HG02943 (cell line): ENCODE results near the gene SRGAP1.
"Not testable (repeated sequence)": the region's sequence is repeated elsewhere in the genome, so short reads cannot be mapped to it uniquely, and the experiment has no call there.

Source experiments
- ATAC-seq: cut with Tn5 transposase; IDR thresholded peaks from one replicate; pipeline ENCODE4 v1.9.1; 2021; ENCODE audit warnings: mild to moderate bottlenecking, low read depth, moderate library complexity; ENCODE audit not compliant: unreplicated experiment

SRGAP1 gene

GRCh38 chr12:64070454-64070853, 226.0 kb downstream of the SRGAP1 start:
- ATAC-seq, result no peak

DNA sequence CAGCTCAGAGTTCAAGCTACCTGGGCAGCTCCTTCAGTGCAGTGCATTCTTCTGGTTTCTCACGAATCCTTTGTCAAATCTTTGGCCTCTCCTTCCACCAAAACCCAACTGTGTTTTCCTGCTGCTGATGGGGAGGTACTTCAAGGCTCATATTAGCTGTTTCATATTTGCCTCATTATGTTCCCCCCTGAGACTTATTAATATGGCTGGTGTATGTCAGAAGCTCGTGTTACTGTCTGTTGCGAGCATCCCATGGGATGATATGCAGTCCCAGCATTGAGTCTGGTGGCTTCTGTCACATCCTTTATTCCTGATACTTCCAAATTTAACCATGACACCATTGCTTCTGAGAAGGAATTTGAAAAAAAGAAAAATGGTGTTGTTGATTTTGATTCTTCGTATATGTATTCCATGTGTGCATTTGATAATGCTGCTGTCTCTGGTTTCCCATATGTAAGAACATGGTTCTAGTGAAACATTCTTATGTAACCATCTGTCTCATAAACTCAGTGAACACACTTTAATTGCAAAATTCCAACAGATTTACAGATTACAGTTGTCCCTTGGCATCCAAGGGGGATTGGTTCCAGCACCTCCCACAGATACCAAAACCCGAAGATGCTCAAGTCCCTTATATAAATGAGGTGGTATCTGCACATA, 228.5 kb downstream of the SRGAP1 start:
- ATAC-seq, result no peak

- ATAC-seq, result not testable (repeated sequence)
Measured at GRCh38 chr12:64076565-64076964, 232.1 kb downstream of the SRGAP1 start.

- ATAC-seq, result no peak
Measured at GRCh38 chr12:64077922-64078321, 233.4 kb downstream of the SRGAP1 start.

- ATAC-seq, result no peak
Measured at GRCh38 chr12:64080319-64081007, 236.0 kb downstream of the SRGAP1 start.

DNA sequence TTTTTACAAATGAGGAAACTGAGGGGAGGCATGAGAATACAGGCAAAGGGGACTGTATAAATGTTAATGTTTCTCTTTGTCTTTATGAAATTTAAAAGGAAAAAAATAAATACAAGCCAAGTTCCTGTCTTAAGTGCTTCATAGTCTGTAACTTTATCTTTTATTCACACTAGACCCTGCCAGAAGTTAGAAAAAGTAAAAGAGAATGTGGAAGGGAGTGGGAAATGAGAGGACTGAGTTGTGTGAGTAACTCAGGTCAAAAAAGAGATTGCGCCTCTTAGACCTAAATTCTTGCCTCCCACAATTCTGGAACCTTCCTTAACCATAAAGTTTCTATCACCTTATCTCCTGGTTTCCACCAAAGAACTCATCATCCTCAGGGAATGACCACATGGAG, 236.5 kb downstream of the SRGAP1 start:
- no peak for ATAC-seq

GRCh38 chr12:64082116-64082515, 237.6 kb downstream of the SRGAP1 start:
- ATAC-seq, result no peak

- ATAC-seq, result no peak
Measured at GRCh38 chr12:64082866-64083268, 238.4 kb downstream of the SRGAP1 start.

- ATAC-seq, result no peak
Measured at GRCh38 chr12:64083285-64084210, 239.0 kb downstream of the SRGAP1 start.

DNA sequence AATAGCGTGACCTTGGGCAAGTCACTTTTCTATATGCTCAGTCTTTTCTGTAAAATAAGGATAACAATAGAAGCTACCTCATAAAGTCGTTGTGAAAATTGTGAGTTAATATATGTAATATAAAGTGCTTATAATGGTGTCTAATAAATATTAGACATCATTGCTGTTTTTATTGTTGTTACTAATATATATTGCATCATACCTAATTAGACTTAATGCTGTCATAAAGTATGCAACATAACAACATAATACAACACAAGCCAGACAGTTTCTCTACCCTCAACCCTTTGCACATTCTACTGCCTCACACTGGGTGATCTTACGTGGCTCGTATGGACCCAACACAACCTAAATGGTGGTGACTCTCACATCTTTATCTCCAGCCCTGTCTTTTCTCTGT, 240.7 kb downstream of the SRGAP1 start:
- no peak for ATAC-seq

GRCh38 chr12:64085996-64086395, 241.5 kb downstream of the SRGAP1 start:
- ATAC-seq, result no peak

- ATAC-seq, result no peak
Measured at GRCh38 chr12:64086946-64087345, 242.4 kb downstream of the SRGAP1 start.

- ATAC-seq, result no peak
Measured at GRCh38 chr12:64087761-64088160, 243.3 kb downstream of the SRGAP1 start.

DNA sequence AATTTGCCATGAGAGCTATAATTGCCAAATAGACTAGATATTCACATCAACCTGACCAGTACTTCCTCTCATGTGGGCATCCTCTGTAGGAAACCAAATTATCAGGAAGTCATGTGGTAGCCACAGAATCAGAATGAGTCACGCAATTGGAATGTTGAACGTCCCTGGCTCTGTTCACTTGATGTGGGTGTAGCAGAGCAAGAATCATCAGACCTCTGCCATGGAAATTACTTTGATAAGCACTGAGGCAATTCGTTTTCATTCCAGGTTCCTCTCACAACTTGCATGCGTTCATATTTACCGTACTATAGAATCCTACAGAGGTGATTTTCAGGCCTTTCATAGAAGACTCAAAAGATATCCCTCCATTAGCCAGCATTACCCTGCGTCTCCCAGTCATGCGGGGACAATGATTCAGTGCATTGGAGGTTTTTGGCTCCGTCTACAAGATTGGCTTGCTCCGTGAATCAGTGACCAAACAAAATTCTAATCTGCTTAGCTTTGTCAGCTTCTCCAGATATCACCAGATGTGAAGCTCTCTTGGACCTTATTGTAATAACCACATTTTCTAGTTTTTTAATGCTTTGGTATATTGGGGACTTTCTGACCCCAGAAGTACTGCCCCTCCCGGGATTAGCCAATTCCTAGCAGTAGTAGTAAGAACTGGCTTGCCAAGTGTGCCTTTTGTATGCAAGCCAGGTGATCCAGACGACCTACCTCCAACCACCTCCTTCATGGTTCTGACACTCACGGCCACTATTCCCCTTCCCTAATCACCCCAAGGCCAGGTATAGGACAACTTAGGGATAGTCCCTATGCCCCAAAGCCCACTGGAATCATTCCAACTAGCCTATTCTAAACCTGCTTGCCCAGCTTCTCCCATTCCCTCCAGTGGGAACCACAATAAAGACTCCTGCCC, 244.2 kb downstream of the SRGAP1 start:
- ATAC-seq, result no peak

GRCh38 chr12:64090047-64090446, 245.5 kb downstream of the SRGAP1 start:
- no peak for ATAC-seq

DNA sequence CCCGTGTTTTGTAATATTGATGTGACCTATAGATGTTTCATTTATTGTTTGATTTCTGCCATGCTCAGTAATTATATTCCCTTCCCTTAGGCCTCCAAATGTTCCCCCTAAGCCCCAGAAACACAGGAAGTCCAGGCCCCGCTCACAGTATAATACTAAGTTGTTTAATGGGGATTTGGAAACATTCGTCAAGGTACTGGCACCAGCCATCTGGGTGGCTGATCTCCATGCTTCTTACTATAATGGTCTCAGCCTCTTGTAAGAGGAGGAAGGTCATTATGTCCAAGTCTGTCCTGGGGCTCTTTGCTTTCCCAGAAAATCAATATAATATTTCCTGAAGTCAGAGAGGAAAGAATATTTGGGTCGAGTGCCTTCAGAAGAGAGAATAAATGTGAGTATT, 246.7 kb downstream of the SRGAP1 start:
- ATAC-seq, result no peak

- ATAC-seq, result no peak
Measured at GRCh38 chr12:64092507-64093196, 248.2 kb downstream of the SRGAP1 start.

DNA sequence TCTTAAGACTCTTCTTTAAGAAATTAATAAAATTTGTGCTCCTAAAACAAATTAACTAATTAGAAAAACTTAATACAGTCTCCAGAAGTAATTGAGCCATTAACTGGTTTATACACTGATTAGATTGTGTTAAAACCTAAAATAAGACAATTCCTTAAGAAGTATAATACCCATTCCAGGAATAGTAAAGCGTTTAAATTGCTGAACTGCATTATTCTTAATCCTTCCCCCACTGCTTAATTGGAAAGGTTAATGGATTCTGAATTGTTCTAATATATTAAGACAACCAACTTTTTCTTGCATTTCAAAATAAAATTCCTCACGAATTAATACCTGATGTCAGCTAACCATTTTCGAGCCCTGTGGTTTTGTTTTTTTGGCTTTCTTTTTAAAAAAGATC, 249.2 kb downstream of the SRGAP1 start:
- ATAC-seq, result no peak

DNA sequence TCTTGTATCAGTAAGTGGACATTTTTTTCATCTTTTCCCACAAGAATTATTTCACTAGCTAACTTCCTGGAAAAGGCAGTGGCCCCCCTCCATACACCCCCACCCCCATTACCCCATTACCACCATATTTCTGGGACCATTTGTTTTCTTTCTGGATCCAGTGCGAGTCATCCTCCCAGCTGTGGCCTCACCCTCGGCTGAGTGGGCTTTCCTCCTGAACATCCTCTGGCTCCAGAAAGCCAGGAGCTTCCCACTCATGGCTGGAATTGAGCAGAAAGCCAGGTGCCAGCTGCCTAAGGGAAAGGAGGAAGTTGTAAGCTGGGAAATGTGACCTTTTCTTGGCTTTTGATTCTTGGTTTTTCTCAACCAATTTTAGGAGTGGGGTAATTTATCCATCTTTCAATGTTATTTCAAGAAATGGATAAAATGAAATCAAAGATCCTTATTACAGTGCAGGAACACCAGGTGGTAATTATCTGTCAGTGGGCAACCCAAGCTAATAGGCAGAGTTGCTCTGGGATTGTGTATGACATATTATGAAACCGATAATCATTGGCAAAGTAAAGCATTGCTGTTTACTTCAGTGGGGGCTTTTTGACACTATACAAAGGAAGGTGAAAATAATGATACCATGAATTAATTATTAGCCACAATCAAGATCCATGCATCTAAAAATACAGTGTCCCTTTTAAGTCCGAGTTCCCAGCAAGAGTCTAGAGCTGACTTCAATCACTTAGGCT, 253.0 kb downstream of the SRGAP1 start:
- ATAC-seq, result no peak
